Upper lobe of left lung (tissue), 6 donors: ENCODE measurements around the gene PEMT. TPM values are rescaled to one million over a fixed set of nuclear protein-coding genes. Genes with fewer than 3 reads are reported as not detected.

Experiments used
- ATAC-seq, 2 donors: fragments of 200-7000 bp; cut with Tn5 transposase; one replicate each; pipeline ENCODE4 v1.9.1; 2022; ENCODE audit warnings: mild to moderate bottlenecking in 2 of 2, moderate library complexity in 2 of 2; ENCODE audit not compliant: low FRiP score in 2 of 2
- DNase-seq, 2 donors: peaks; one replicate each; pipeline ENCODE4 v3.0.0-alpha.2; 2019 to 2020
- H3K27ac ChIP-seq, 4 donors: fragments of 200-600 bp; sonication (generic); one replicate each; pipeline ENCODE4 v1.5.1; 2016 to 2019
- H3K27me3 ChIP-seq, 4 donors: fragments of 200-600 bp; sonication (generic); one replicate each; pipeline ENCODE4 v1.5.1; 2017 to 2019
- H3K36me3 ChIP-seq, 4 donors: fragments of 200-600 bp; sonication (generic); one replicate each; pipeline ENCODE4 v1.5.1; 2016 to 2019
- H3K4me1 ChIP-seq, 4 donors: fragments of 200-600 bp; sonication (generic); one replicate each; pipeline ENCODE4 v1.5.1; 2018 to 2019
- H3K4me3 ChIP-seq, 4 donors: fragments of 200-600 bp; sonication (generic); one replicate each; pipeline ENCODE4 v1.5.1; 2017 to 2019; ENCODE audit warnings: mild to moderate bottlenecking in 2 of 4, moderate library complexity in 1 of 4
- H3K9me3 ChIP-seq, 4 donors: fragments of 200-600 bp; sonication (generic); one replicate each; pipeline ENCODE4 v1.5.1; 2018 to 2019
- EP300 ChIP-seq, 4 donors: sonication (generic); formaldehyde crosslinking; IDR thresholded peaks; one replicate each; pipeline ENCODE4 v1.5.1; 2017; ENCODE audit warnings: antibody characterized with exemption in 4 of 4, control low read depth in 2 of 4
- POLR2A ChIP-seq, 4 donors: fragments of 450-650 bp; IDR thresholded peaks; one replicate each; pipeline ENCODE4 v1.5.1; 2016 to 2017; ENCODE audit warnings: antibody characterized with exemption in 4 of 4, mild to moderate bottlenecking in 2 of 4
- POLR2AphosphoS5 ChIP-seq, 2 donors: sonication (generic); formaldehyde crosslinking; IDR thresholded peaks; one replicate each; pipeline ENCODE4 v1.5.1; 2017; ENCODE audit warnings: antibody characterized with exemption in 2 of 2
- WGBS, 2 donors: methylation state at CpG; one replicate each; pipeline ENCODE4 v1.1.5; 2017 to 2018; 5-methylcytosine and 5-hydroxymethylcytosine counted together
- total RNA-seq, 6 donors: library from RNA; depleted of rRNA in 4 of 6; stranded (reverse); fragments of >200 nt in 4 of 6; gene quantifications; one replicate each; pipeline versions ENCODE4 v1.1.0 to v1.2.1, GENCODE V29; 2016 to 2021
- TF ChIP-seq, protein P1 (sequence below), 6 experiments: fragments of 450-650 bp in 4 of 6; fragments of 200-600 bp in 2 of 6; sonication (generic) in 2 of 6; IDR thresholded peaks; one replicate each; pipeline ENCODE4 v1.5.1; 2016 to 2019; ENCODE audit warnings: antibody characterized with exemption in 6 of 6
- donor health status: DM: no; HTN: no; CAD: no; lungs with moderate emphysema.
- donor health status: DM: no; HTN: yes; CAD: no; lungs with severe emphysema.

The PEMT gene
- total RNA-seq, 6 donors from 2014 or later = 16.6 to 44.9 (median 32.2) TPM

DNA sequence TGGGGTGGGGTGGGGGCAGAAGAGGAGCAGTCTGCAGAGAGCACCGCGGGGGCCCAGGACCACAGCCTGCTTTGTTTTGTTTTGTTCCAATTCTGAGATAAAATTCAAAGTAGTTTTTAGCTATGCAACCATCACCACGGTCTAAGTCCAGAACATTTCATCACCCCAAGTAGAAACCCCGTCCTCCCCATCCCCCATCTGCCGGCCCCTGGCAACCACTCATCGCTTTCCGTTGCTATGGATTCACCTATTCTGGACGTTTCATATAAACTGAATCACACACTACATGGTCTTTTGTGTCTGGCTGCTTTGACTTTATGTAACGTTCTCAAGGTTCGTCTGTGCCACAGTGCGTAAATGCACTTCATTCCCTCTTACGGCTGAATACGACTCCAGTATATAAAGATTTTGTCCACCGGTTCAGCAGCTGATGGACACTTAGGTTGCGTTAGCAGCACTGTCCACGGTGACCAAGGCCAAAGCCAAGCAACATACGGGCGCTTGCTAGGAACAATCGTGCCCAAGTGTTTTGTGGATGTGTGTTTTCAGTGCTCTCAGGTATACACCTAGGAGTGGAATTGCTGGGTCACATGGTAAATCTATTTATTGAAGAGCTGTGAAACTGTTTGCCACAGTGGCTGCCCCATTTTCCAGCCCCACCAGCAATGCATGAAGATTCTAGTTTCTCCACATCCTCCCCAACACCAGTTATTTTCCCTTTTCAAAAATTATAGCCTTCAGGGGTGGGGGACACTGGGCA is 67.6 kb downstream of the PEMT start:
- ATAC-seq = no peak
- TF ChIP-seq, protein P1, sequence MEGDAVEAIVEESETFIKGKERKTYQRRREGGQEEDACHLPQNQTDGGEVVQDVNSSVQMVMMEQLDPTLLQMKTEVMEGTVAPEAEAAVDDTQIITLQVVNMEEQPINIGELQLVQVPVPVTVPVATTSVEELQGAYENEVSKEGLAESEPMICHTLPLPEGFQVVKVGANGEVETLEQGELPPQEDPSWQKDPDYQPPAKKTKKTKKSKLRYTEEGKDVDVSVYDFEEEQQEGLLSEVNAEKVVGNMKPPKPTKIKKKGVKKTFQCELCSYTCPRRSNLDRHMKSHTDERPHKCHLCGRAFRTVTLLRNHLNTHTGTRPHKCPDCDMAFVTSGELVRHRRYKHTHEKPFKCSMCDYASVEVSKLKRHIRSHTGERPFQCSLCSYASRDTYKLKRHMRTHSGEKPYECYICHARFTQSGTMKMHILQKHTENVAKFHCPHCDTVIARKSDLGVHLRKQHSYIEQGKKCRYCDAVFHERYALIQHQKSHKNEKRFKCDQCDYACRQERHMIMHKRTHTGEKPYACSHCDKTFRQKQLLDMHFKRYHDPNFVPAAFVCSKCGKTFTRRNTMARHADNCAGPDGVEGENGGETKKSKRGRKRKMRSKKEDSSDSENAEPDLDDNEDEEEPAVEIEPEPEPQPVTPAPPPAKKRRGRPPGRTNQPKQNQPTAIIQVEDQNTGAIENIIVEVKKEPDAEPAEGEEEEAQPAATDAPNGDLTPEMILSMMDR (IDR thresholded peaks at IDR 0.05) = no peak
- TF ChIP-seq POLR2A (IDR thresholded peaks at IDR 0.05) (no peak), EP300 (IDR thresholded peaks at IDR 0.05) (no peak), POLR2AphosphoS5 (IDR thresholded peaks at IDR 0.05) (no peak)
- Histone ChIP-seq H3K27me3 (no peaks in the 10 kb centered on the region), H3K4me3 (no peak overlapping the region), H3K36me3 (peaks cover 0 to 9% (median 2%) of the 10 kb centered on the region in 4 donors), H3K4me1 (peaks cover 0 to 31% (median 23%) of the 10 kb centered on the region in 4 donors), H3K9me3 (no peaks in the 10 kb centered on the region), H3K27ac (no peak overlapping the region)
- WGBS, 2 donors = 81 to 87% methylated on average over 18 to 19 of the region's 19 CpGs
- no peak for DNase-seq

DNA sequence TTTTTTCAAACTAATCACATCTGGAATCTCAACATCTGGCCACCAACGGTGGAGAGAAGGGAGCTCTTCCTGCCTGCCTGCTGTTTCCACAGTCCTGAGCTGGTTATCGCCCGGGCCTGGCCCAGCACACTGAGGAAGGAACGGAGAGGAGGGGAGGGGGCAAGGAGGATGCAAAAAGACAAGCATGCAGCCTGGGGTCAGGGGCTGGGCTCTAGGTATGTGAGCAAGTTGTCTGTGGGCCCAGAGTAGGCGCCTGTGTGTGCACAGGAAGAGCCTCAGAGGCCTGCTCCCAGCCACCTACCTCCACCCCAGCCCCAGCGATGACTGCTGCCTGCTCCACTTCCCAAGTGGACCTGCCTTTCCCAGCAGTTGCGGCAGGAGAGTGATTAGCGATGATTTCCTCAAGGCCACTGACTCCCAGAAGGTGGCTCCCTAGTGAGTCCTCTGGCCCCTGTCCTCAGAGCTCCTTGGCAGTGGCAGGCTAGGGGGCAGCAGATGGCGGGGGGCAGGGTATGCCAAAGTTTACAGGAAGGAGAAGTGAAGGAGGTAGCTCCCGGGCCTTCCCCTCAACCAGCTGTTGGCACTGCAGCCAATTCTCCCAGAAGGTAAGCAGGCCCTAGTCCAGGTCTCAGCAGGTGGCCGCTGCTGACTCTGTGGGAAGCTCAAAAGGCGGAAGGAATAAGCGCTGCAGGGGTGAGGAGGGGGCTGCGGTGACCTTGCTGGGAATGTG is 68.3 kb downstream of the PEMT start:
- Histone ChIP-seq H3K27ac (no peak overlapping the region), H3K4me1 (peaks cover 0 to 25% (median 19%) of the 10 kb centered on the region in 4 donors)
- peak; percentile 22 to 50 for DNase-seq

DNA sequence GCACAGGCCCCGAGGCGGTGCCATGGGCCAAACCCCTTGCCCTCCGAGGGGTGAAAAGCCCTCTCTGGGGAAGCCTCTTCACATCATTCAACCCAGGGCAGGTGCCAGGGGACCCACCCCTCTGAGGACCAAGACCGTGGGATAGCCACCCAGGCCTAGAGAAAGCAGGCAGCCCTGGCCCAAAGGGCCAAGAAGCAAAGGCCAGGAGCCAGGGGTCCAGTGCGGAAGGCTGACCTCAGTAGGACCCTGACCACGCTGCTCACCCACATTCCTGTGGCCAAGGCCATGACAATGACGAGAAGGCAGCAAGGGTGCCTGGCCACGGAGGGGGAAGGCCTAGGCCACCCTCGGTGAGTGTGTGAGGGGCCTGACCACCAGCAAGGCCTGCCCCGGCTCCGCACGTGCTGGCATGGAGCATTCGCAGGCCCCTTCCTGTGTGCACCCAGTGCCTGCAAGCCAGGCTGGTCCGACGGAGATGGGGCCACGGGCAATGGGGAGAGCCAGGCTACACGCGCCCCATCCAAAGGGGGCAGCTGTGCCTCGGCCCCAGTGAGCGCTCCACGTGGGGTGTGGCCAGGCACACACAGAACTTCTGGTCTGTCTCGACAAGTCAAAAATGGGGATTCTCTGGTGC is 70.8 kb downstream of the PEMT start:
- Histone ChIP-seq H3K27me3 (no peaks in the 10 kb centered on the region), H3K36me3 (peaks cover 0 to 9% (median 2%) of the 10 kb centered on the region in 4 donors), H3K4me3 (no peak overlapping the region), H3K4me1 (peaks cover 0 to 1% (median 0%) of the 10 kb centered on the region in 4 donors), H3K9me3 (no peaks in the 10 kb centered on the region), H3K27ac (no peak overlapping the region)
- peak in 1 of 2 donors; percentile 72 for DNase-seq
- TF ChIP-seq POLR2A (IDR thresholded peaks at IDR 0.05) (no peak), POLR2AphosphoS5 (IDR thresholded peaks at IDR 0.05) (no peak), EP300 (IDR thresholded peaks at IDR 0.05) (no peak)
- TF ChIP-seq, protein P1 (IDR thresholded peaks at IDR 0.05) = no peak
- WGBS, 2 donors = 84 to 95% methylated on average over 3 to 17 of the region's 22 CpGs
- no peak for ATAC-seq

More for the DNA sequence above, 68.3 kb downstream of the PEMT start:
- Histone ChIP-seq H3K9me3 (no peaks in the 10 kb centered on the region), H3K4me3 (no peak overlapping the region), H3K36me3 (peaks cover 0 to 9% (median 2%) of the 10 kb centered on the region in 4 donors), H3K27me3 (no peaks in the 10 kb centered on the region)
- TF ChIP-seq EP300 (IDR thresholded peaks at IDR 0.05) (no peak), POLR2A (IDR thresholded peaks at IDR 0.05) (no peak), POLR2AphosphoS5 (IDR thresholded peaks at IDR 0.05) (no peak)
- TF ChIP-seq, protein P1 (IDR thresholded peaks at IDR 0.05) = no peak
- no peak for ATAC-seq
- 61 to 66% methylated on average over 11 to 14 of the region's 14 CpGs for WGBS, 2 donors

DNA sequence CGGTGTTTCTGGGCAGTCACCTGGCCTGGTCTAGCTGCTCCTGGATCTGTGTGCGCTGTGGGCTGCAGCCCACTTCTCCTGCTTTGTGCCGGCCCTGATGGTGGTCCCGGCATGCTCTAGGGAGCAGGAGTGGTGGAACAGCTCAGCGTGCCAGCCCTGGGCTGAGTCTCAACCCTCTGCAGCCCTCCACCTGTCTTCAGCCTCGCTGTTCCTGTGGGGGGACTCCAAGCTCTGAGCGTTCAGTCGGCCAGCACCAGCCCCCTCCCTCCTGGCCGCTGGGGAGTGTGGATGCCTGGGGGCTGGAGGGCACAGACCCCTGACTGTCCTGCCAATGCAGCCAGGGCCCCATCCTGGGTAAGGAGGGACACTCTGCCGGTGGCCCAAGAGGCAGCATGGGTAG is 71.6 kb downstream of the PEMT start:
- H3K4me3 ChIP-seq = no peak overlapping the region
- H3K4me1 ChIP-seq = no peaks in the 10 kb centered on the region
- no peak for ATAC-seq
- TF ChIP-seq, protein P1 (IDR thresholded peaks at IDR 0.05) = no peak
- TF ChIP-seq POLR2AphosphoS5 (IDR thresholded peaks at IDR 0.05) (no peak), EP300 (IDR thresholded peaks at IDR 0.05) (no peak), POLR2A (IDR thresholded peaks at IDR 0.05) (no peak)
- peaks cover 0 to 9% (median 2%) of the 10 kb centered on the region in 4 donors for H3K36me3 ChIP-seq
- DNase-seq = peak in 1 of 2 donors; percentile 53
- WGBS, 2 donors = 93% methylated on average over 10 of the region's 10 CpGs; no CpG with 5 or more reads in 1 of the 2 donors
- H3K27ac ChIP-seq = no peak overlapping the region
- no peaks in the 10 kb centered on the region for H3K27me3 ChIP-seq
- H3K9me3 ChIP-seq = no peaks in the 10 kb centered on the region
